GM12892 (cell line): ENCODE measurements around the gene PYY.

Experiments used
- POLR2A ChIP-seq: IDR thresholded peaks from 2 replicates; pipeline ENCODE4 v1.6.1; 2011; ENCODE audit warnings: low read depth, low read length, control low read depth
- POLR2AphosphoS5 ChIP-seq: IDR thresholded peaks from 2 replicates; pipeline ENCODE4 v1.6.1; 2011; ENCODE audit warnings: low read depth, low read length, control low read depth
- TAF1 ChIP-seq: IDR thresholded peaks from 2 replicates; pipeline ENCODE4 v1.6.1; 2011; ENCODE audit warnings: low read depth, mild to moderate bottlenecking, control low read depth, low read length, borderline replicate concordance

- no peak for TF ChIP-seq POLR2A
- no peak for TF ChIP-seq TAF1
- no peak for TF ChIP-seq POLR2AphosphoS5
Measured at GRCh38 chr17:43909537-43910231, 44.1 kb downstream of the PYY start.
